Forelimb muscle (tissue), 1 donor: ENCODE results near the gene CDHR5. TPM values are rescaled to one million over a fixed set of nuclear protein-coding genes. Genes with fewer than 3 reads are reported as not detected.
A peak's percentile ranks its signal among the peaks of the same experiment; 100 is the strongest.

Experiments
- DNase-seq: peaks from one replicate; pipeline ENCODE4 v3.0.0-alpha.2; 2013; ENCODE audit warnings: low read depth
- polyA plus RNA-seq: library from polyadenylated mRNA; unstranded; fragments of 120-200 nt; gene quantifications from one replicate; pipeline ENCODE4 v1.2.1, GENCODE V29; 2013; ENCODE audit not compliant: insufficient read length

Gene CDHR5
- polyA plus RNA-seq, 1 donor, result 1.9 TPM

GRCh38 chr11:623349-623869, 1.3 kb downstream of the CDHR5 start:
- no peak for DNase-seq

GRCh38 chr11:621838-622237, 2.9 kb downstream of the CDHR5 start:
- DNase-seq, result no peak

- DNase-seq, result no peak
Observed at GRCh38 chr11:620935-621814, 3.6 kb downstream of the CDHR5 start.

- no peak for DNase-seq
Observed at GRCh38 chr11:620201-620600, 4.6 kb downstream of the CDHR5 start.

GRCh38 chr11:619628-620050, 5.1 kb downstream of the CDHR5 start:
- DNase-seq, result no peak

- DNase-seq, result no peak
Observed at GRCh38 chr11:618856-619627, 5.7 kb downstream of the CDHR5 start.

- DNase-seq, result no peak
Observed at GRCh38 chr11:617912-618682, 6.7 kb downstream of the CDHR5 start.

- no peak for DNase-seq
Observed at GRCh38 chr11:617199-617911, 7.4 kb downstream of the CDHR5 start.

- DNase-seq, result no peak
Observed at GRCh38 chr11:616320-617198, 8.2 kb downstream of the CDHR5 start.

- peak; percentile 73 for DNase-seq
Observed at GRCh38 chr11:615504-616319, 9.0 kb downstream of the CDHR5 start, which contains the start of gene IRF7. TSS of gene IRF7 (minus strand) at chr11:615950. CDS start at chr11:615364, 586 bp downstream.

- DNase-seq, result no peak
Observed at GRCh38 chr11:614623-615503, 9.9 kb downstream of the CDHR5 start.

GRCh38 chr11:614021-614622, 10.6 kb downstream of the CDHR5 start:
- no peak for DNase-seq

- DNase-seq, result no peak
Observed at GRCh38 chr11:613369-613968, 11.3 kb downstream of the CDHR5 start.

GRCh38 chr11:612961-613300, 11.8 kb downstream of the CDHR5 start:
- no peak for DNase-seq

GRCh38 chr11:612201-612960, 12.4 kb downstream of the CDHR5 start:
- no peak for DNase-seq
